ENCODE data around the gene RBM23.

The RBM23 gene

DNA sequence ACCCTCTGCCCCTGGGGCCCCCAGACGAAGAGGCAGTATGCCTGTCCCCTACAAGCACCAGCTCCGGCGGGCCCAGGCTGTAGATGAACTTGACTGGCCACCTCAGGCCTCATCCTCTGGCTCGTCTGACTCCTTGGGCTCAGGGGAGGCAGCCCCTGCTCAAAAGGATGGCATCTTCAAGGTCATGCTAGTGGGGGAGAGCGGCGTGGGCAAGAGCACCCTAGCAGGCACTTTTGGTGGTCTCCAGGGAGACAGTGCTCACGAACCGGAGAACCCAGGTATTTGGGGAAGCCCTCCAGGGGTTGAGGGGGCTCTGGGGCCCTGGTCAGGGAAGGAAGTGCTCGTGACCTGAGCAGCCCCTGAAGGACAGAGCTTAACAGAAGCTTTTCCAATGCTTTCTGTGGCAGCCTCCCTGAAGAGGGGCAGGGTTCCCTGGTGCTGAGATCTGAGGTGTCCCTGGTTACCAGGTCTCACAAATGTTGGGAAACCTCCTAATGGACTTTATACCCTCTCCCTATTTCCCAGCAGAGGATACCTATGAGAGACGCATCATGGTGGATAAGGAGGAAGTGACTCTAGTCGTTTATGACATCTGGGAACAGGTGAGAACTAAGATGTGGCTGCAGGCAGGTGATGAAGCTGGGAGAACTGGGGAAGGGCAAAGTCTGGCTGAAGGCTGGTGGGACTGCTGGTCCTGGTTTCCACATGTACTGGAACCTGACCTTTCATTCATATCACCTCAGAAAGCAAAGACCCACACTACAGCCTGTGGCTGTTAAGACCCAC, 34.0 kb downstream of the RBM23 start:
- no peak for DNase-seq

DNA sequence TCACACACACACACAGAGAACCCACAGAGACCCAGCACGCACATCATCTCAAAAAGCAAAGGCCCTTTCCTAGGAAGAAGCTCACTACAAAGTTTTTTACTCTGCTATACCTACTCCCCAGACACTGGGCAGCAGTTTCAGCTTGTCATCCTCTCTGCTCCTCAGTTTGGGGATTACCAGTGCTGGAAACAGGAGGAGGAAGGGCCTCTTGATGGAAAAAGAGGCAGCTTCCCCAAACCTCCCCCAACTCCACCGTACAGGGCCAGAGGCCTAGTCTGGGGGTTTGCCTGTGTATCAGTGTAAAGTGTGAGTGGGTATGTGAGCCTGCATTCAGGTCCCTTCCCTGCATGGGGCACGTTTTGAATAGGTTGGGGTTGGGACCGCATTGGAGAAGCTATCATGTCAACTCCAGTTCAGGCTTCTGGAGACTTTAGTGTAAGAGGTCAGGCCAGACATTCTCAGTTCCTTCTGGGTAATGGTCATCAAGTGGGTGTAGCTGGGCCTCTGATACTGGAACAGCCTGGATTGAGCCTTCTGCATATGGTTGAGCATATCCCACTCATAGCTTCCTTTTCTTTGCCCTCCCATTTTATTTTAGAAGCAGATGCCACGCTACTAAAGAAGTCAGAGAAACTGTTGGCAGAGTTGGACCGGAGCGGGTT, 34.7 kb downstream of the RBM23 start:
- DNase-seq: no peak

DNA sequence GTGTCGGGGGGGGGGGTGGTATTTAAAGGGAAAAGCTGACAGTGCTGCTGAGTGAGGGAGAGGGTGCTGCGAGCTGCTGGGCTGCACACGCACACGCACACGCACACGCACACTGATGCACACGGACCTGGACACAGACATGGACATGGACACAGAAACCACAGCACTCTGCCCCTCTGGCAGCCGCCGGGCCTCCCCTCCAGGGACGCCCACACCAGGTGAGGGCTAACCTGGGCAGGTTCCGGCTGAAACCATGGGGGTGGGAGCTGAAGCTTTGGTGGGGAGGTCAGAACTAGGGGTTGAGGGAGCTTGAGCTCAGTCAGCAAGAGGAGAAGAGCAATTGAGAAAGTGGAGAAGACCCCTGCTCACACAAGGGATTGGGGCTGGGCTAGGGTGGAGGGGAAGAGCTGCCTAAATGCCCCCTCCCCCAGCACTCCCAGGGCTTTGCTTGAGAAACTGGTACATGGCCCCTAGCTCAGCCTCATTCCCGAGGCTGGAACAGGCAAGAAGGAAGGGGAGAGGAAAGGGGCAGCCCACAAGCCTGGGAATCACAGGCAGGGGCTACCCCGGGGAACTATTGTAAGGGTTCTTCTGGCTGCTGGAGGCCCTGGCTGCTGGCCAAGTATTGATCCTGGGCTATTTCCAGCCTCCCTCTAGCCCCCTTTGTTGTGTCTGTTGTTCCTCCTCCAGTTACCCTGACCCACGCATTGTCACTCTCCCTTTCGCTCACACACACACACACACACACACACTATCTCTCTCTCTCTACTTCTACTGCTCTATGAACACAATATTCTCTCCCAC, 35.6 kb downstream of the RBM23 start, which contains the start of gene REM2:
Gene REM2 (plus strand): TSS at position 50 of the 804 bp plus-strand sequence. CDS start 66 bp downstream, at position 116.
- DNase-seq: no peak

DNA sequence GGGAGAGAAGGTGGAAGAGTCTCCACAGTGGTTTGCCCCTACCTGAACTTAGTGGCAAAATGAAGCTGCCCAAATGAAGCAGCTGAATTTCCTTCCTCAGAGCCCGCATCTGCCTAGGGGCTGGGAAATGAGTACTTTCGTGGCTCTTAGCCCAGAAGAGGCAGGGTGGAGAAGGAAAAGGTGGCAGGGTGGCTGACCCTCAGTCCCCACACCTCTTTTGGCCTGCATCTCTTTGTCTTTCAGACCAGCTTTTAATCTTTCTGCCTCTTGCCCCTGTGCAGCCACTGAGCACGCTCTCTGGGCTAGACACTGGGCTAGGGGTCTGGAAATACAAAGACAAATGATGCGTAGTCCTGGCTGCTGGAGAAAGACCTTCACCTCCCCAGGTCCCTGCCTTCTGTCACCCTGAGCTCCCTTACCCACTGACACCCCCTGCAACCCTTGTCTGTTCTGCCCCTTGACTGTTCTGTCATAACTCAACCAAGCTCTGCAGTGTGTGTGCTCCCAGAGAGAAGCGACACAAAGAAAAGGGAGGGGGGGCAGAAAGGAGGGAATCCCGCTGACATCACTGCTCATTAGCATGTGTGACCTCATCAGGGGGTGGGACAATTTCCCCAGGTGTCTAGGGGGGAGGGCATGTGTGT, 36.3 kb downstream of the RBM23 start:
- DNase-seq: peak; percentile 26

DNA sequence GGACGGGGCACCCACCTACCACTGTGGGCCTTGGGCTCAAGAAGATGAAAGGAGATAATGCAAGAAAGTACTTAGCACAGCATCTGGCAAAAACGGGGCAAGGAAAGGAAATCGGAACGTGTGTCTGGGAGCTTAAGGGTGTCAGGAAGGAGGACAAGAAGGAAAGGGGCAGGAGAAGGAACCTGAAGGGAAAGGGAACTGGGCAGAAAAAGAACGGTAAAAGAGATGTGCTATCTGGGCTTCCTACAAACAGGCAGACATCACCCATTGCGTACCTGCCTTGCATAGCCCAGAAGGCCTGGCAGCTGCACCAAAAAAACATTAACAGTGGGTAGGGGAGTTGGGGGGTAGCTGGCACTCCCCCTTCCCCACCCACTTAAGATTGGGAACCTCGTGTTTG, 36.9 kb downstream of the RBM23 start:
- no peak for DNase-seq

DNA sequence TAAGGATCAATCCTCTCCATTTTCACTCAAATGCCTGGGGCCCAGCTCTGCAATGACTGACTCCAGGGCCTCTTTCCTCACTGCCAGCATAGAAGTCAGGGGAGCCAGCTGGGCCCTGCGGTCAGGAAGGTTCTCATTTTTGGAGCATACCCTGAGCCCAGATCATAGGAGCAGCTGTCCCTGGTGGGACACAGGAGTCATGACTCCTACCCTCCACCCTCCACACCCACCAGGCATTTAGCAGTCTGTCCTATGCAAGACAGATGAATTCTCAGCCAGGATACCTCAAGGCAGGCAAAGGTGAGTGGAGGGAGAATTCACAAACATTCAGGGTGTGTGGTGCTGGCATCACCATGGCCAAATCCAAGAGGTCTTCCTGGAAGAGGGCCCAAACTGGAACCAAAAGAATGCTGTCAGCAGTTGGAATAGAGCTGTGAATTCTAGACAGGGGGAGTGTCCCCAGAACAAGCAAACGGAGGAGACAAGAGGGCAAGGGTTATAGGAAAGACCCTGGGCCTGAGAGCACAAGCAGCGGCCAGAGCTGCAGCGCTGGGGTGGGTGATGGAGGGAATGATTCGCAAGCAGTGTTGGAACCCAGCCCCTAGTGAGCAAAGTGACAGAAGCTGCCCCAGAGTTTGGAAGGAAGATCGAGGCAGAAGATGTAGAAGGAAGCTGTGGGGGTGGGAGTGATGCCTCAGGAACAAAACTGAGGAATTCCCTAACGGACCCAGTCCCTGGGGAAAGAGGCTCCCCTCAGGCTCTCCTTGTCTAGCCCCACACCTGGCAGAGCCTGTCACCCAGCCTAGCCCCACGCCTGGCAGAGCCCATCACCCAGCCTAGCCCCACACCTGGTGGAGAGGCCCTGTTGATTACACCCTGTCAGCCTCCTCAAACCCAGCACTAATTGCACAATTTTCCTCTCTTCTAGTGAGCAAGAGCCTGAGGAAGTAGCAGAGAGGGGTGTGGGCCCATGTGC, 40.4 kb downstream of the RBM23 start:
- DNase-seq: no peak

DNA sequence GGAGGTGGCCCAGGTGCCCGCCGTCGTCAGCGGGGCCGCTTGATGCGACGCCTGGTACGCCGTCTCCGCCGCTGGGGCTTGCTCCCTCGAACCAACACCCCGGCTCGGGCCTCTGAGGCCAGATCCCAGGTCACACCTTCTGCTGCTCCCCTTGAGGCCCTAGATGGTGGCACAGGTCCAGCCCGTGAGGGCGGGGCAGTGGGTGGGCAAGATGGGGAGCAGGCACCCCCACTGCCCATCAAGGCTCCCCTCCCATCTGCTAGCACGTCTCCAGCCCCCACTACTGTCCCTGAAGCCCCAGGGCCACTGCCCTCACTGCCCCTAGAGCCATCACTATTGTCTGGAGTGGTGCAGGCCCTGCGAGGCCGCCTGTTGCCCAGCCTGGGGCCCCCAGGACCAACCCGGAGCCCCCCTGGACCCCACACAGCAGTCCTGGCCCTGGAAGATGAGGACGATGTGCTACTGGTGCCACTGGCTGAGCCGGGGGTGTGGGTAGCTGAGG, 41.9 kb downstream of the RBM23 start:
- no peak for DNase-seq

DNA sequence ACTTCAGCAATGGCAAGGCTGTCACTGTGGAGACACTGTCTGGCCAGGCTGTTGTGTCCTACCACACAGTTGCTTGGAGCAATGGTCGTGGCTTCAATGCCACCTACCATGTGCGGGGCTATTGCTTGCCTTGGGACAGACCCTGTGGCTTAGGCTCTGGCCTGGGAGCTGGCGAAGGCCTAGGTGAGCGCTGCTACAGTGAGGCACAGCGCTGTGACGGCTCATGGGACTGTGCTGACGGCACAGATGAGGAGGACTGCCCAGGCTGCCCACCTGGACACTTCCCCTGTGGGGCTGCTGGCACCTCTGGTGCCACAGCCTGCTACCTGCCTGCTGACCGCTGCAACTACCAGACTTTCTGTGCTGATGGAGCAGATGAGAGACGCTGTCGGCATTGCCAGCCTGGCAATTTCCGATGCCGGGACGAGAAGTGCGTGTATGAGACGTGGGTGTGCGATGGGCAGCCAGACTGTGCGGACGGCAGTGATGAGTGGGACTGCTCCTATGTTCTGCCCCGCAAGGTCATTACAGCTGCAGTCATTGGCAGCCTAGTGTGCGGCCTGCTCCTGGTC, 43.1 kb downstream of the RBM23 start:
- DNase-seq: no peak

DNA sequence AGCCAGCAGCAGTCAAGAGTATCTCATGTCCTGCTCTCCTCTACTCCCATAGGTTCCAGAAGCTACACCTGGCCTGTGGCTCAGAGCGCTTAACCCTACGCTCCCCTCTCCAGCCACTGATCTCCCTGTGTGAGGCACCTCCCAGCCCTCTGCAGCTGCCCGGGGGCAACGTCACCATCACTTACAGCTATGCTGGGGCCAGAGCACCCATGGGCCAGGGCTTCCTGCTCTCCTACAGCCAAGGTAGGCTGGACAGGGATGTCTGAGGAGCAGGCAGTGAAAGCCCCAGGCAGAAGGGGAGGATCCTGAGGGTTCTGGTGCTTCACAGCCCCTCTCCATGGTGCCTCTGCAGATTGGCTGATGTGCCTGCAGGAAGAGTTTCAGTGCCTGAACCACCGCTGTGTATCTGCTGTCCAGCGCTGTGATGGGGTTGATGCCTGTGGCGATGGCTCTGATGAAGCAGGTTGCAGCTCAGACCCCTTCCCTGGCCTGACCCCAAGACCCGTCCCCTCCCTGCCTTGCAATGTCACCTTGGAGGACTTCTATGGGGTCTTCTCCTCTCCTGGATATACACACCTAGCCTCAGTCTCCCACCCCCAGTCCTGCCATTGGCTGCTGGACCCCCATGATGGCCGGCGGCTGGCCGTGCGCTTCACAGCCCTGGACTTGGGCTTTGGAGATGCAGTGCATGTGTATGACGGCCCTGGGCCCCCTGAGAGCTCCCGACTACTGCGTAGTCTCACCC, 43.8 kb downstream of the RBM23 start:
- no peak for DNase-seq

DNA sequence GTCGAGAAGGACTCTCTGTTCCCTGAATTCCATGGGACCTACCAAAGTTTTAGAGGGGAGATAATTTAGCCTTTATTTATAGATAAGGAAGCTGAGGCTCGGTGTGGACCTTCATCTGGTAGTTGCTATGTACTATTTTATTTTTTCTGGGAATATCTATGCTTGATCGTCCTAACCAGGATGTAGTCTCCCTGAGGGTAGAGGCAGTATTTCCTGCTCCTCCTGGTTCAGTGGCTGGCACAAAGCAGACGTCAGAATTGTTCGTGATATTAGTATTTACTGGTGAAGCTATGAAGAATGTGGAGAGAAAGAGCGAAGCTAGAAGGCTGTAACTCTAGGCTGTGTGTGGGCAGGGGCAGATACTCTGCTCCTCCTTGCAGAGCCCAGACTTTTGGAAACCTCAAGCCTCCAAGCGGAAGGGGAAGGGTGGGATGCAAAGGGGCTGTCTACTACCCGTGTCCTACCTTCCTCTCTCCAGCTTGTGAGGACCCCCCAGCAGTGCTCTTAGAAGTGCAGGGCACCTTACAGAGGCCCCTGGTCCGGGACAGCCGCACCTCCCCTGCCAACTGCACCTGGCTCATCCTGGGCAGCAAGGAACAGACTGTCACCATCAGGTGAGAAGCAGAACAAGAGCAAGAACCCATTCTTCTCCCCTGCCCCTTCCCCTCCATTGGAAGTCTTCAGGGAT, 46.0 kb downstream of the RBM23 start:
- no peak for DNase-seq

DNA sequence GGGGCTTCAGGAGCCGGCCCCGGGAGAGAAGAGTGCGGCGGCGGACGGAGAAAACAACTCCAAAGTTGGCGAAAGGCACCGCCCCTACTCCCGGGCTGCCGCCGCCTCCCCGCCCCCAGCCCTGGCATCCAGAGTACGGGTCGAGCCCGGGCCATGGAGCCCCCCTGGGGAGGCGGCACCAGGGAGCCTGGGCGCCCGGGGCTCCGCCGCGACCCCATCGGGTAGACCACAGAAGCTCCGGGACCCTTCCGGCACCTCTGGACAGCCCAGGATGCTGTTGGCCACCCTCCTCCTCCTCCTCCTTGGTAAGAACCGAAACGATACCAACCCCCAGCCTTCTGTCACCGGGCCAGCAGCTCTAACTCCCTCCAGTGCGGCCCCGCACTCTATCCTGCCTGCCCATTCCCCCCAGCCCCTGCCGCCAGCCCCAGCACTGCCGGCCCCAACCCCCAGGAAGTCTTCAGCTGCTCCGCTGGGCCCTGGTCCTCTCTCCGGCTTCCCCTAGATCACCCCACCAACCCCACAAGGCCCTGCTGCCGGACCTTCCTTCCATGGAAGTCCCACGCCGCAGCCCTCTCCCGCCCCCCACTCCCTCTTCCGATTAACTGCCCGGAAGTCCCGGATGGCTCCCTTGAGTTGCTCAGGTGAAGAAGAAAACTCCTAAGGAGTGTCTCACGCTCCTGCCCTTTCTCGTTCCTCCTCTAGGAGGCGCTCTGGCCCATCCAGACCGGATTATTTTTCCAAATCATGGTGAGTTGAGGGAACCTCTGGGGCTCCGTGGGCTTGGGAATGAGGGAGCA, 46.7 kb downstream of the RBM23 start:
- peak; percentile 81 for DNase-seq

DNA sequence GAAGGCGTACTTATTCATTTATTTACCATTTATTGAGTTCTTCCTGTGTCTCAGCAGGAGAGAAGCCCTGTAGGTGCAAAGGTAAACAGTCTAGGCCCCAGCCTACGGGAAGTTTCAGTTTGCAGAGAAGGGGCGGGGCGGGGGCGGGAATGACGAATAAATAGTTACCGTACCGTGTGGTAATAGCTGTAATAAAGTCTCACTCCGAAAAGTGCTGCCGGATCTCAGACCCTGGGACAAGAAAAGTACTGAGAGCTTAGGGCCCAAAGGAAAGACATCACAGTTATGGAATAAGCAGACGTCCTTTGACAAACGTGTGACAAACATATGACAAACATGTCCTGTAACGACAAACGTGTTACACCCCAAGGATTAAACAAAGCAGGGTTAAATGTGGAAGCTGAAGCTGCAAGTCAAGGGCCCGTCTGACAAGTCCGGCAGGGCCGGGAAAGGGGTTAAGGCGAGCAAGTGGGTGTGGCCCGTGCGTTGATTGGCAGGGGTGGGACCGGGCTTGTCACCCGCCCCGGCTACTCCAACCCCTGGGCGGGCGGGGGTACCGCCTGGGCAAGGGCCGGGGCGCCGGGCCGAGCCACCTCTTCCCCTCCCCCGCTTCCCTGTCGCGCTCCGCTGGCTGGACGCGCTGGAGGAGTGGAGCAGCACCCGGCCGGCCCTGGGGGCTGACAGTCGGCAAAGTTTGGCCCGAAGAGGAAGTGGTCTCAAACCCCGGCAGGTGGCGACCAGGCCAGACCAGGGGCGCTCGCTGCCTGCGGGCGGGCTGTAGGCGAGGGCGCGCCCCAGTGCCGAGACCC, 47.5 kb downstream of the RBM23 start, which contains the start of gene LRP10:
Gene LRP10 (plus strand): TSS at position 517 of the 809 bp plus-strand sequence. CDS start 564 bp downstream, outside the sequence.
- peak; percentile 84 for DNase-seq

DNA sequence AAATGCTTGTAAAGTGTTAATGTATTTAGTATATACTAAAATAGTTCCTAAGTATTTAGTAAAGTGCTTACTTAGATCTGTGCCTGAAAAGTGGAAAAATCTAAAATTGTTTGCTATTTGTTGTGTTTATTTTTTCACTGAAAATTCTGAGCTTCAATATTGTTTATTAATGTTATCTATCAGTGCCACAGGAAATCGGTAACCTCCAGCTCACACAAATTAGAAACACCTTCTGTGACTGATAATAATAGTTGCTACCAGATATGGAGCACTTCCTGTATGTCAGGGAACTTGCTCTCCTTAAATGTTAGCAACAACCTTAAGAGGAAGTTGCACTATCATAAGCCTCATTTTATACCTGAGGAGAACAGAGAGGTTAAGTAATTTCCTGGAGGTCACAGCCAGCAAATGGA, 48.1 kb downstream of the RBM23 start:
- no peak for DNase-seq

DNA sequence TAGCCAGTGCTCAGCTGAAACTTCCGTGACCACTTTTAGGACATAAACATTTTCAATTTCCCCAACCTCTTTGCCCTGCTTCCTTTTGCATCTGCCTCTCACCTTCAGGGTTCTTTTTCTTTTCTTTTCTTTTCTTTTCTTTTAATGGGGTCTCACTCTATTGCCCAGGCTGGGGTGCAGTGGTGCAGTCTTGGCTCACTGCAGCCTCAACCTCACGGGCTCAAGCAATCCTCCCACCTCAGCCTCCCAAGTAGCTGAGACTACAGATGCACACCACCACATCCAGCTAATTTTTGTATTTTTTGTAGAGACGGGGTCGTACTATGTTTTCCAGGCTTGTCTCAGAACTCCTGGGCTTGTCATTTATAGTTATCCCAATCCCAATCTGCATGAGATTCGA, 52.1 kb downstream of the RBM23 start:
- DNase-seq: no peak

DNA sequence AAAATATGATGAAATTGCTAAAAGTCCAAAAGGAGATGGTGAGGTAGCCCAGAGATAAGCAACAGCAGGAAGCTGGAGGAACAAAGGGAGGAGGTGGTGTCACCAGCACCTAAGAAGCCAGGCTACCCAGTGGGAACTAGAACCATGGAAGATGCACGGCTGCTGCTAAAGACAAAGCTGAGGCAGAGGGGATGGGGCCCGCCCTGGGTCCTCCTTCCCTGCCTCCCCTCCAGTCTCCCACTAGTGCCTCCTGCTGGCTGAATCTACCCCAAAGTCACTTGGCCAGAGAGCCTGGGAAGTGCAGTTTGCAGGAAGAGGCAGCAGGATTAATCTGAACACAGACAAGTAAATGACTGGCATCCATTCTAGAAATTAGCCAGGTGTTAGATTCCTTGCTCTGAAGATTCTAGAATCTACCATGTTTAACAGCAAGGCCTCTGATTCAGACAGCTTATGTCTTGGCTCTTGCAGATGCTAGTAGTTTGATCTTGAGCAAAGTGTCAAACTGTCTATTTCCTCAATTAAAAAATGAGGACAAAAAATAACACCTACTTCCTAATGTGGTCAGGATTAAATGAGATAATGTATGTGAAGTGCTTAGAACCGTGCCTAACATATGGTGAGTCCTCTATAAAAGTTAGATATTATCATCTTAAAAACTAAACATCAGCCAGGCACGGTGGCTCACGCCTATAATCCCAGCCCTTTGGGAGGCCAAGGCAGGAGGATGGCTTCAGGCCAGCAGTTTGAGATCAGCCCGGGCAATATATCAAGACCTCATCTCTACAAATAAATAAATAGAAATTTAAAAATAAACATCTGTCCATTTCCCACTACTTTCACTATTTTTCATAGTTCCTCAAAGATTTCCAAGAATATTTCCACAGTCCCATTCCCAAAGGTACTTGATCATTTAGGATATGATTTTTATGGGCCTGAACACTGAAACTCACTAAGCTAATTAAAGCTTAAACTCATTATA, 53.2 kb downstream of the RBM23 start:
- DNase-seq: no peak

DNA sequence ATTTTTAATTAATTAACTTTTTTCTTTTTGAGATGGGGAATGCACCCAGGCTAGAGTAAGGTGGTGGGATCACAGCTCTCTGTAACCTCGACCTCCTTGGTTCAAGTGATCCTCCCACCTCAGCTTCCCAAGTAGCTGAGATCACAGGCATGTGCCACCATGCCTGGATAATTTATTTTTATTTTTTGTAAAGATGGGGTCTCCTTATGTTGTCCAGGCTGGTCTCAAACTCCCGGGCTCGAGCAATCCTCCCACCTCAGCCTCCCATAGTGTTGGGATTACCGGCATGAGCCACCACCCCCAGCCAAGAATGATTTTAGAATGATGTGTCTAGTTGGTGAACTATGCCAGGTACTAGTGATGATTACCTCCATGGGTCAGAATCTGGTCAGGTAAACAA, 54.0 kb downstream of the RBM23 start:
- DNase-seq: no peak

DNA sequence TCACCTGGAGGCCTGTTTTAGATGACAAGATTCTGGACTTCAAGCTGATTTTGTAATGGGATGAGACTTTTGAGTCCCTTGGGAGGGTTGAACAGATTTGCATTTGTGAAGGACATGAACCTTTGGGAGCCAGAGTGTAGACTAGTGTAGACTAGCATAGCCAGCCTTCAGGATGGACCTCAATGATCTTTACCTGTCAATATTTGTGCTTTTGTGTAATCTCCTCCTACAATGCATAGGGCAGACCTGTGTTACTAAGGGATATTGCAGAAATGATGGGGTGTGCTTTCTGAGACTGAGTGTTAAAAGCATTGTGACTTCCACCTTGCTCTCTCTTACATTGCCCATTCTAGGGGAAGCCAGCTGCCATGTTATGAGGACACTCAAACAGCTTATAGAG, 57.3 kb downstream of the RBM23 start:
- no peak for DNase-seq

Data from SHP77 treated with DMSO at 0.1 percent for 48 hours (cell line).